ENCODE results near the gene CCBE1.
A peak's percentile ranks its signal among the peaks of the same experiment; 100 is the strongest.
"Not testable (repeated sequence)": the region's sequence is repeated elsewhere in the genome, so short reads cannot be mapped to it uniquely, and the experiment has no call there.

CCBE1 gene

GRCh38 chr18:59697236-59697932 is at the start of gene CCBE1:
Gene CCBE1 (minus strand): TSS chr18:59697423.
- Histone ChIP-seq H3K4me3 (ENCODE audit: low read depth, low read length) (peak within 1 kb of the TSS; percentile 97), H3K27ac (ENCODE audit: low read depth, low read length) (peak within 1 kb of the TSS; percentile 82), H3K27me3 (ENCODE audit: insufficient read depth, low read length) (no peaks in the 10 kb centered on the region), H3K36me3 (ENCODE audit: insufficient read depth, low read length) (peaks cover 19% of the 10 kb centered on the region), H2AFZ (ENCODE audit: low read length, unreplicated experiment) (peak within 1 kb of the TSS; percentile 87), H3K79me2 (ENCODE audit: control insufficient read depth, insufficient read depth, low read length, unreplicated experiment) (peaks cover 60% of the 10 kb centered on the region), H3K4me1 (ENCODE audit: control insufficient read depth, insufficient read depth, low read length, unreplicated experiment) (peaks cover 62% of the 10 kb centered on the region)

GRCh38 chr18:59744271-59744721 is 47.1 kb upstream of the CCBE1 start:
- Histone ChIP-seq H2AFZ (ENCODE audit: low read length, unreplicated experiment) (no peak overlapping the region), H3K79me2 (ENCODE audit: control insufficient read depth, insufficient read depth, low read length, unreplicated experiment) (no peaks in the 10 kb centered on the region), H3K27ac (ENCODE audit: low read depth, low read length) (peak overlapping the region; percentile 92), H3K36me3 (ENCODE audit: insufficient read depth, low read length) (peaks cover 5% of the 10 kb centered on the region; the same call in 1 of the 2 replicates), H3K4me3 (ENCODE audit: low read depth, low read length) (no peak overlapping the region), H3K27me3 (ENCODE audit: insufficient read depth, low read length) (no peaks in the 10 kb centered on the region), H3K4me1 (ENCODE audit: control insufficient read depth, insufficient read depth, low read length, unreplicated experiment) (peaks cover 44% of the 10 kb centered on the region)

- peaks cover 38% of the 10 kb centered on the region for H3K4me1 ChIP-seq (ENCODE audit: control insufficient read depth, insufficient read depth, low read length, unreplicated experiment)
- H3K79me2 ChIP-seq (ENCODE audit: control insufficient read depth, insufficient read depth, low read length, unreplicated experiment), result no peaks in the 10 kb centered on the region
- H3K27ac ChIP-seq (ENCODE audit: low read depth, low read length), result peak overlapping the region; percentile 92
- peak overlapping the region; percentile 24 for H2AFZ ChIP-seq (ENCODE audit: low read length, unreplicated experiment)
- no peaks in the 10 kb centered on the region for H3K27me3 ChIP-seq (ENCODE audit: insufficient read depth, low read length)
- H3K4me3 ChIP-seq (ENCODE audit: low read depth, low read length), result 0 out of 2 replicates have a peak overlapping the region, but pooled peaks have one; percentile 4
- peaks cover 5% of the 10 kb centered on the region; the same call in 1 of the 2 replicates for H3K36me3 ChIP-seq (ENCODE audit: insufficient read depth, low read length)
Measured at GRCh38 chr18:59743566-59743965, 46.3 kb upstream of the CCBE1 start.

DNA sequence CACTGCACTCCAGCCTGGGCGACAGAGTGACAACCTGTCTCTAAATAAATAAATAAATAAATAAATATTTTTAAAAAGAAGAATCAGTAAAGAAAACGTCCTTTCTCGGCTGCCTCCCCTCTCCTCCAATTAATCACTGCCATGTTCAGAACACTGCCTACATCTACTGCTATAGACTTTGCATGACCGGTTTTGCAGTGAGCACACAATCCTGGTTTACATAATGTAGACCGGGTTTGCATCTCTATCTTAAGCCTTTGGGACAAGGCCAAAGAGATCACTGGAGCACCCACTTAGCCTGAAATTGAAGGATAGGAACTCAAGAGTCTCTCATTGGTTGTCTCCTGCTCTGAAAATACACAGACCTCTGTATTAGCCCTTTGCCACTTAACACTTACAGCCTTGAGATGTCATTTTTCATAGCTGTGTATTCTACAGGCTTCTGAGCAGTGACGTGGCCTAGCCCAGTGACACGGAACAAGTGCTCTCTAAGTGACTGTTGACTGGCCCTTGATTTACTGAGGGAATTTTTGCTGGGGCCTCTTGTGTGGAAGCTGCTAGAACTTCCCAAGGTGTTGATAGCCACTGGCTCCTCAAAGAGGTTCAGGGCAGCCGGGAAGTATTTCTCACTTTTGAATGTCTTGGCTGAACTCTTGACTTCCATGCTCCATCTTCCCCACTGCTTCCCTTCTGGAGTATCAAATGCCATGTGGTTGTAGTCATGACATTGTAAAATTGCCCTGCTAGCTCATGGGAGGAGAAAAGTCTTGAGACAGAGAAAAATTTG is 45.3 kb upstream of the CCBE1 start:
- Histone ChIP-seq H3K27ac (ENCODE audit: low read depth, low read length) (peak overlapping the region; percentile 92), H3K4me3 (ENCODE audit: low read depth, low read length) (no peak overlapping the region), H3K79me2 (ENCODE audit: control insufficient read depth, insufficient read depth, low read length, unreplicated experiment) (no peaks in the 10 kb centered on the region), H3K27me3 (ENCODE audit: insufficient read depth, low read length) (no peaks in the 10 kb centered on the region), H3K4me1 (ENCODE audit: control insufficient read depth, insufficient read depth, low read length, unreplicated experiment) (peaks cover 32% of the 10 kb centered on the region), H3K36me3 (ENCODE audit: insufficient read depth, low read length) (peaks cover 5% of the 10 kb centered on the region; the same call in 1 of the 2 replicates), H2AFZ (ENCODE audit: low read length, unreplicated experiment) (peak overlapping the region; percentile 33)

- Histone ChIP-seq H3K27ac (ENCODE audit: low read depth, low read length) (no peak overlapping the region), H3K79me2 (ENCODE audit: control insufficient read depth, insufficient read depth, low read length, unreplicated experiment) (no peaks in the 10 kb centered on the region), H3K36me3 (ENCODE audit: insufficient read depth, low read length) (no peaks in the 10 kb centered on the region), H2AFZ (ENCODE audit: low read length, unreplicated experiment) (no peak overlapping the region), H3K4me1 (ENCODE audit: control insufficient read depth, insufficient read depth, low read length, unreplicated experiment) (peaks cover 24% of the 10 kb centered on the region), H3K4me3 (ENCODE audit: low read depth, low read length) (no peak overlapping the region), H3K27me3 (ENCODE audit: insufficient read depth, low read length) (no peaks in the 10 kb centered on the region)
Measured at GRCh38 chr18:59740141-59740540, 42.9 kb upstream of the CCBE1 start.

GRCh38 chr18:59737776-59738300 is 40.6 kb upstream of the CCBE1 start:
- no peak overlapping the region for H2AFZ ChIP-seq (ENCODE audit: low read length, unreplicated experiment)
- H3K36me3 ChIP-seq (ENCODE audit: insufficient read depth, low read length), result no peaks in the 10 kb centered on the region

GRCh38 chr18:59737335-59737734 is 40.1 kb upstream of the CCBE1 start:
- not testable (repeated sequence) for H3K79me2 ChIP-seq (ENCODE audit: control insufficient read depth, insufficient read depth, low read length, unreplicated experiment); H3K27ac ChIP-seq (ENCODE audit: low read depth, low read length); H3K4me1 ChIP-seq (ENCODE audit: control insufficient read depth, insufficient read depth, low read length, unreplicated experiment); H2AFZ ChIP-seq (ENCODE audit: low read length, unreplicated experiment); H3K27me3 ChIP-seq (ENCODE audit: insufficient read depth, low read length); H3K36me3 ChIP-seq (ENCODE audit: insufficient read depth, low read length); H3K4me3 ChIP-seq (ENCODE audit: low read depth, low read length)

More at GRCh38 chr18:59737776-59738300, 40.6 kb upstream of the CCBE1 start:
- Histone ChIP-seq H3K27ac (ENCODE audit: low read depth, low read length) (no peak overlapping the region), H3K27me3 (ENCODE audit: insufficient read depth, low read length) (no peaks in the 10 kb centered on the region), H3K4me3 (ENCODE audit: low read depth, low read length) (no peak overlapping the region), H3K79me2 (ENCODE audit: control insufficient read depth, insufficient read depth, low read length, unreplicated experiment) (no peaks in the 10 kb centered on the region), H3K4me1 (ENCODE audit: control insufficient read depth, insufficient read depth, low read length, unreplicated experiment) (peaks cover 4% of the 10 kb centered on the region)

DNA sequence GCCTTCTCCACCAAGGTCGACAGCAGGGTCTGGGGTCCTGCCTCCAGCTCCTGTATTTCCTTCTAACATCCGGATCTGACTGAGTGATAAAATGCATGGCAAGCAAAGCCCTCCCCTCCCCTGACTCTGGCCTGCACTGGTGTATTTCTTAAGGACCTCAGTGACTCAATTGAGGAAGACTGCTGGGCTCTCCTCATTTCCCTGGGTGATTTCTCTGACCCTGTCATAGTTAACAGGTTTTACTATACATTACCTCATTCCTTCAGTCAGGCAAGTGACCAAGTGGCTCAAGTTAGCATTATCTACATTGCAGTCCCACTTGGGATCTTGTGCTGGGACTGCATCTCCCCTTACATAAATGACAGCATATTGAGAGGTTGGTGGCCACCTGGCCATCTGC is 38.8 kb upstream of the CCBE1 start:
- Histone ChIP-seq H3K27me3 (ENCODE audit: insufficient read depth, low read length) (no peaks in the 10 kb centered on the region), H3K36me3 (ENCODE audit: insufficient read depth, low read length) (no peaks in the 10 kb centered on the region), H3K4me1 (ENCODE audit: control insufficient read depth, insufficient read depth, low read length, unreplicated experiment) (no peaks in the 10 kb centered on the region), H3K79me2 (ENCODE audit: control insufficient read depth, insufficient read depth, low read length, unreplicated experiment) (no peaks in the 10 kb centered on the region), H3K4me3 (ENCODE audit: low read depth, low read length) (no peak overlapping the region), H2AFZ (ENCODE audit: low read length, unreplicated experiment) (no peak overlapping the region), H3K27ac (ENCODE audit: low read depth, low read length) (no peak overlapping the region)

- Histone ChIP-seq H2AFZ (ENCODE audit: low read length, unreplicated experiment) (no peak overlapping the region), H3K36me3 (ENCODE audit: insufficient read depth, low read length) (no peaks in the 10 kb centered on the region), H3K27ac (ENCODE audit: low read depth, low read length) (no peak overlapping the region)
Measured at GRCh38 chr18:59735269-59735860, 38.1 kb upstream of the CCBE1 start.

GRCh38 chr18:59733421-59733820 is 36.2 kb upstream of the CCBE1 start:
- H3K4me3 ChIP-seq (ENCODE audit: low read depth, low read length), result no peak overlapping the region
- no peak overlapping the region for H3K27ac ChIP-seq (ENCODE audit: low read depth, low read length)
- H3K4me1 ChIP-seq (ENCODE audit: control insufficient read depth, insufficient read depth, low read length, unreplicated experiment), result no peaks in the 10 kb centered on the region
- no peaks in the 10 kb centered on the region for H3K27me3 ChIP-seq (ENCODE audit: insufficient read depth, low read length)
- H3K79me2 ChIP-seq (ENCODE audit: control insufficient read depth, insufficient read depth, low read length, unreplicated experiment), result no peaks in the 10 kb centered on the region
- no peaks in the 10 kb centered on the region for H3K36me3 ChIP-seq (ENCODE audit: insufficient read depth, low read length)
- H2AFZ ChIP-seq (ENCODE audit: low read length, unreplicated experiment), result no peak overlapping the region

More at GRCh38 chr18:59735269-59735860, 38.1 kb upstream of the CCBE1 start:
- Histone ChIP-seq H3K27me3 (ENCODE audit: insufficient read depth, low read length) (no peaks in the 10 kb centered on the region), H3K4me3 (ENCODE audit: low read depth, low read length) (no peak overlapping the region), H3K4me1 (ENCODE audit: control insufficient read depth, insufficient read depth, low read length, unreplicated experiment) (no peaks in the 10 kb centered on the region), H3K79me2 (ENCODE audit: control insufficient read depth, insufficient read depth, low read length, unreplicated experiment) (no peaks in the 10 kb centered on the region)
